K562 (cell line): ENCODE data around the gene EEF1AKMT1. TPM values are rescaled to one million over a fixed set of nuclear protein-coding genes. Genes with fewer than 3 reads are reported as not detected.
"Not testable (repeated sequence)": the region's sequence is repeated elsewhere in the genome, so short reads cannot be mapped to it uniquely, and the experiment has no call there.

Experiments
- ATAC-seq: fragments of 200-7000 bp; cut with Tn5 transposase; 3 replicates; pipeline ENCODE4 v1.9.1; 2020; ENCODE audit warnings: moderate library complexity
- BruUV-seq: library from RNA; stranded (reverse); fragments of 400-500 nt; replicated peaks from 2 replicates; lab custom pipeline; 2021; lab: Mats Ljungman, UMichigan
- CTCF ChIA-PET: fragments of 300-600 bp; formaldehyde crosslinking; extraction: SDS; loops from one replicate; lab custom pipeline; 2021; ENCODE audit warnings: low intra/inter-chr PET ratio; lab: Yijun Ruan, JAX
- POLR2A ChIA-PET: fragments of 300-600, 350-650 bp; sonication (Branson Sonifier 250); formaldehyde crosslinking; extraction: SDS; loops from one replicate; lab custom pipeline; 2021; ENCODE audit warnings: antibody characterized with exemption, inconsistent platforms; lab: Yijun Ruan, JAX
- DNase-seq, 4 experiments: peaks; one replicate each; pipeline versions ENCODE4 v3.0.0 to v3.0.0-alpha.2; 2011 to 2018; ENCODE audit warnings: low spot score in 3 of 4, mixed read lengths in 3 of 4; ENCODE audit errors: extremely low read depth in 1 of 4
- FAIRE-seq: peaks from 2 replicates; lab custom pipeline; 2011; peaks lifted over from hg19 to GRCh38; lab: Jason Lieb, UNC
- H2AFZ ChIP-seq: 2 replicates; pipeline ENCODE4 v1.6.0; 2011; ENCODE audit warnings: low read depth, low read length, control low read depth, inconsistent platforms
- H3K27ac ChIP-seq: fragments of 200-600 bp; 3 replicates; pipeline ENCODE4 v1.8.0; 2011; ENCODE audit warnings: low read depth, mild to moderate bottlenecking, control low read depth, inconsistent platforms, low read length, moderate library complexity, mixed read lengths; ENCODE audit errors: extremely low read depth
- H3K27me3 ChIP-seq, 2 experiments: fragments of 300-600 bp in 1 of 2; 2 replicates in 1 of 2; 3 replicates in 1 of 2; pipeline versions ENCODE4 v1.6.0 to v1.8.0; 2011; ENCODE audit warnings: inconsistent platforms in 2 of 2, low read length in 2 of 2, mild to moderate bottlenecking in 1 of 2, mixed read lengths in 1 of 2, moderate library complexity in 1 of 2; ENCODE audit not compliant: control insufficient read depth in 2 of 2, insufficient read depth in 2 of 2
- H3K36me3 ChIP-seq: fragments of 300-600 bp; 3 replicates; pipeline ENCODE4 v1.8.0; 2011; ENCODE audit warnings: mild to moderate bottlenecking, low read length, inconsistent platforms; ENCODE audit not compliant: control insufficient read depth, insufficient read depth
- H3K4me1 ChIP-seq, 2 experiments: fragments of 200-600 bp in 1 of 2; replicated peaks in 1 of 2; 2 replicates in 1 of 2; 3 replicates in 1 of 2; pipeline versions ENCODE4 v1.5.1 to v1.8.0; 2011; ENCODE audit warnings: inconsistent platforms in 2 of 2, low read length in 2 of 2, mild to moderate bottlenecking in 1 of 2, mixed read lengths in 1 of 2, moderate library complexity in 1 of 2; ENCODE audit not compliant: control insufficient read depth in 2 of 2, insufficient read depth in 2 of 2
- H3K4me2 ChIP-seq: 2 replicates; pipeline ENCODE4 v1.6.1; 2011; ENCODE audit warnings: low read length, control low read depth, inconsistent platforms, mixed read lengths; ENCODE audit not compliant: insufficient read depth
- H3K4me3 ChIP-seq: fragments of 200-600 bp; sonication (generic), shearing (Covaris generic); 2 replicates; pipeline ENCODE4 v1.5.1; 2016; ENCODE audit warnings: control low read depth, inconsistent platforms
- H3K79me2 ChIP-seq: fragments of 200-600 bp; 3 replicates; pipeline ENCODE4 v1.8.0; 2011; ENCODE audit warnings: low read length, inconsistent platforms; ENCODE audit not compliant: control insufficient read depth, insufficient read depth
- H3K9ac ChIP-seq, 2 experiments: 2 replicates each; pipeline versions ENCODE4 v1.6.0 to v1.6.1; 2011; ENCODE audit warnings: low read depth in 2 of 2, low read length in 2 of 2, control low read depth in 1 of 2, inconsistent platforms in 1 of 2, mild to moderate bottlenecking in 1 of 2, mixed read lengths in 1 of 2; ENCODE audit not compliant: insufficient read depth in 1 of 2
- H3K9me1 ChIP-seq: one replicate; pipeline ENCODE4 v1.6.0; 2011; ENCODE audit warnings: inconsistent platforms, mild to moderate bottlenecking, low read length, moderate library complexity; ENCODE audit not compliant: control insufficient read depth, insufficient read depth
- H3K9me3 ChIP-seq: replicated peaks from 2 replicates; pipeline ENCODE4 v1.5.1; 2011; ENCODE audit warnings: low read depth, low read length, inconsistent platforms; ENCODE audit not compliant: control insufficient read depth, insufficient read depth
- H4K20me1 ChIP-seq: replicated peaks from 2 replicates; pipeline ENCODE4 v1.6.1; 2011; ENCODE audit warnings: low read length, inconsistent platforms, mixed read lengths; ENCODE audit not compliant: control insufficient read depth, insufficient read depth
- FOXJ3 ChIP-seq: sonication (generic); formaldehyde crosslinking; IDR thresholded peaks from 2 replicates; pipeline ENCODE4 v1.4.0; 2020; ENCODE audit warnings: mild to moderate bottlenecking, missing genetic modification reagents
- FOXK1 ChIP-seq: sonication (generic); formaldehyde crosslinking; IDR thresholded peaks from 2 replicates; pipeline ENCODE4 v1.8.0; 2022; ENCODE audit warnings: missing genetic modification reagents, mild to moderate bottlenecking, borderline replicate concordance
- MTA3 ChIP-seq: fragments of 450-650 bp; formaldehyde crosslinking; IDR thresholded peaks from 2 replicates; pipeline ENCODE4 v1.6.1; 2017; ENCODE audit warnings: mild to moderate bottlenecking, borderline replicate concordance
- NCOA6 ChIP-seq: fragments of 450-650 bp; IDR thresholded peaks from 2 replicates; pipeline ENCODE4 v1.6.1; 2017; ENCODE audit warnings: mild to moderate bottlenecking
- RB1 ChIP-seq: fragments of 450-650 bp; IDR thresholded peaks from 2 replicates; pipeline ENCODE4 v1.6.1; 2017; ENCODE audit warnings: low read depth, mild to moderate bottlenecking
- SNAPC5 ChIP-seq: fragments of 250-450 bp; sonication (Bioruptor Pico); IDR thresholded peaks from 2 replicates; pipeline ENCODE4 v1.8.0; 2021; ENCODE audit warnings: moderate library complexity, mild to moderate bottlenecking, inconsistent platforms
- ZFP1 ChIP-seq: fragments of 450-650 bp; formaldehyde crosslinking; IDR thresholded peaks from 2 replicates; pipeline ENCODE4 v1.4.0; 2020; ENCODE audit warnings: mild to moderate bottlenecking, mixed read lengths
- ZZZ3 ChIP-seq: fragments of 450-650 bp; IDR thresholded peaks from 2 replicates; pipeline ENCODE4 v1.6.1; 2016; ENCODE audit warnings: antibody characterized with exemption, mild to moderate bottlenecking, moderate library complexity
- WGBS: fragments of 100-300 bp; shearing (Covaris generic); methylation state at CpG from one replicate; pipeline ENCODE4 v1.1.6; 2016; ENCODE audit warnings: low coverage, mixed read lengths; ENCODE audit not compliant: insufficient coverage; ENCODE audit errors: missing lambda C conversion rate; 5-methylcytosine and 5-hydroxymethylcytosine counted together
- in situ Hi-C: fragments of 300-500 bp; cut with MboI; formaldehyde crosslinking; loops from 4 replicates; pipeline ENCODE4 v1.15.0; 2018; ENCODE audit warnings: inconsistent platforms, mixed read lengths
- intact Hi-C: fragments of 100-400 bp; cut with micrococcal nuclease; formaldehyde crosslinking; loops from 2 replicates; pipeline ENCODE4 v1.14.2; 2022
- polyA plus RNA-seq, 8 experiments: library from polyadenylated mRNA; depleted of rRNA in 4 of 8; stranded (reverse) in 5 of 8; unstranded in 3 of 8; fragments of >200 nt; fragmentation: Nextera tagmentation in 2 of 8; fragmentation: Illumina TruSeq in 1 of 8; extraction: Ambion mirVana in 2 of 8; extraction: Trizol in 1 of 8; gene quantifications; 2 replicates each; pipeline versions ENCODE4 v1.2.1 to v1.2.3, GENCODE V29; 2011 to 2014; ENCODE audit warnings: inconsistent platforms in 1 of 8, missing spikeins in 1 of 8
- total RNA-seq, 7 experiments: library from RNA; depleted of rRNA in 6 of 7; stranded (reverse); fragments of >200 nt in 6 of 7; fragmentation: Illumina TruSeq in 2 of 7; extraction: Trizol in 2 of 7; gene quantifications; 2 replicates each; pipeline versions ENCODE4 v1.2.1 to v1.2.3, GENCODE V29; 2011 to 2021; ENCODE audit warnings: low replicate concordance in 1 of 7
- TF ChIP-seq, protein P1 (sequence below), 2 experiments: fragments of 150-350 bp in 1 of 2; IDR thresholded peaks; 2 replicates each; pipeline ENCODE4 v1.6.1; 2012 to 2016; ENCODE audit warnings: low read depth in 2 of 2, low read length in 2 of 2, mild to moderate bottlenecking in 1 of 2, moderate library complexity in 1 of 2
- TF ChIP-seq, protein P2 (sequence below), 2 experiments: fragments of 450-650 bp in 1 of 2; sonication (generic) in 1 of 2; formaldehyde crosslinking in 1 of 2; IDR thresholded peaks in 1 of 2; conservative IDR thresholded peaks in 1 of 2; 2 replicates each; pipeline versions ENCODE4 v1.6.1 to v1.8.1; 2016 to 2023; ENCODE audit warnings: mild to moderate bottlenecking in 2 of 2, moderate library complexity in 2 of 2, inconsistent platforms in 1 of 2, missing genetic modification reagents in 1 of 2

EEF1AKMT1 gene
- total and polyA plus RNA-seq, 9 of the 15 experiments (the other 6 are each of a cell fraction or from before 2014, with no cell fraction given): 5.3 to 36.3 (median 7.9) TPM

DNA sequence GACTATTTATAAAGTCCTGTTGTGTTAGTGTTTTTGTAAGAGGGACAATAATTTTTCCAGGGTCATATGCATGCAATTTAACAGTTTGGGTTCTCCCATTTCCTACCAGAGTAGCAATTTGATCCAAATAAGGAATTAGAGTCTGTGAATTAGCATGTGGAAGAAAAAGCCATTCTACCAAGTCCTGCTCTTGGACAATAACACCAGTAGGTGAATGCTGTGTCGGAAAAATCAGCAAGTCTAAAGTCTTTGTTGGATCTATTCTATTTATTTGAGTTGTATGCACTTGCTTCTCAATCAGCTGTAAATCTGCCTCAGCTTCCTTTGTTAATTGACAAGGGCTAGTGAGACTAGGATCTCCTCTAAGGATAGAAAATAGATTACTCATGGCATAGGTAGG lies 91.7 kb downstream of the EEF1AKMT1 start:
- H3K27ac ChIP-seq: no peak overlapping the region
- intact Hi-C loops (no loop called here), in situ Hi-C loops (no loop called here)
- H3K79me2 ChIP-seq: no peaks in the 10 kb centered on the region
- H3K9ac ChIP-seq: no peak overlapping the region
- no peak overlapping the region for H3K4me2 ChIP-seq
- H3K27me3 ChIP-seq: no peaks in the 10 kb centered on the region
- no peaks in the 10 kb centered on the region for H3K36me3 ChIP-seq
- POLR2A ChIA-PET: no interaction called here
- no TSS peak for BruUV-seq
- ATAC-seq (no peak), DNase-seq (no peak), FAIRE-seq (no peak)
- H3K9me3 ChIP-seq: no peaks in the 10 kb centered on the region
- H3K4me3 ChIP-seq: no peak overlapping the region
- H4K20me1 ChIP-seq: no peaks in the 10 kb centered on the region
- H3K4me1 ChIP-seq: no peaks in the 10 kb centered on the region
- 38% methylated on average over 1 of the region's 1 CpG for WGBS
- no peak for TF ChIP-seq SNAPC5 (CRISPR knock-in tag)
- TF ChIP-seq RB1: no peak
- no peak for TF ChIP-seq FOXJ3 (CRISPR knock-in tag)
- TF ChIP-seq, protein P1, sequence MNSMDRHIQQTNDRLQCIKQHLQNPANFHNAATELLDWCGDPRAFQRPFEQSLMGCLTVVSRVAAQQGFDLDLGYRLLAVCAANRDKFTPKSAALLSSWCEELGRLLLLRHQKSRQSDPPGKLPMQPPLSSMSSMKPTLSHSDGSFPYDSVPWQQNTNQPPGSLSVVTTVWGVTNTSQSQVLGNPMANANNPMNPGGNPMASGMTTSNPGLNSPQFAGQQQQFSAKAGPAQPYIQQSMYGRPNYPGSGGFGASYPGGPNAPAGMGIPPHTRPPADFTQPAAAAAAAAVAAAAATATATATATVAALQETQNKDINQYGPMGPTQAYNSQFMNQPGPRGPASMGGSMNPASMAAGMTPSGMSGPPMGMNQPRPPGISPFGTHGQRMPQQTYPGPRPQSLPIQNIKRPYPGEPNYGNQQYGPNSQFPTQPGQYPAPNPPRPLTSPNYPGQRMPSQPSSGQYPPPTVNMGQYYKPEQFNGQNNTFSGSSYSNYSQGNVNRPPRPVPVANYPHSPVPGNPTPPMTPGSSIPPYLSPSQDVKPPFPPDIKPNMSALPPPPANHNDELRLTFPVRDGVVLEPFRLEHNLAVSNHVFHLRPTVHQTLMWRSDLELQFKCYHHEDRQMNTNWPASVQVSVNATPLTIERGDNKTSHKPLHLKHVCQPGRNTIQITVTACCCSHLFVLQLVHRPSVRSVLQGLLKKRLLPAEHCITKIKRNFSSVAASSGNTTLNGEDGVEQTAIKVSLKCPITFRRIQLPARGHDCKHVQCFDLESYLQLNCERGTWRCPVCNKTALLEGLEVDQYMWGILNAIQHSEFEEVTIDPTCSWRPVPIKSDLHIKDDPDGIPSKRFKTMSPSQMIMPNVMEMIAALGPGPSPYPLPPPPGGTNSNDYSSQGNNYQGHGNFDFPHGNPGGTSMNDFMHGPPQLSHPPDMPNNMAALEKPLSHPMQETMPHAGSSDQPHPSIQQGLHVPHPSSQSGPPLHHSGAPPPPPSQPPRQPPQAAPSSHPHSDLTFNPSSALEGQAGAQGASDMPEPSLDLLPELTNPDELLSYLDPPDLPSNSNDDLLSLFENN (IDR thresholded peaks at IDR 0.05; ENCODE audit: low read depth in 2 of 2, low read length in 2 of 2): no peak
- no peak for TF ChIP-seq NCOA6
- TF ChIP-seq, protein P2, sequence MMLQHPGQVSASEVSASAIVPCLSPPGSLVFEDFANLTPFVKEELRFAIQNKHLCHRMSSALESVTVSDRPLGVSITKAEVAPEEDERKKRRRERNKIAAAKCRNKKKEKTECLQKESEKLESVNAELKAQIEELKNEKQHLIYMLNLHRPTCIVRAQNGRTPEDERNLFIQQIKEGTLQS (IDR thresholded peaks at IDR 0.05): no peak
- TF ChIP-seq, protein P2 (CRISPR knock-in tag; conservative IDR thresholded peaks at IDR 0.05): no peak
- TF ChIP-seq ZZZ3: no peak
- TF ChIP-seq MTA3: no peak
- no peak for TF ChIP-seq FOXK1 (CRISPR knock-in tag)
- TF ChIP-seq ZFP1 (CRISPR knock-in tag): no peak
- no peak overlapping the region for H2AFZ ChIP-seq
- CTCF ChIA-PET: no interaction called here
- H3K9me1 ChIP-seq: no peaks in the 10 kb centered on the region

- H3K36me3 ChIP-seq, H3K4me1 ChIP-seq, H4K20me1 ChIP-seq, H3K27ac ChIP-seq, CTCF ChIA-PET, H3K79me2 ChIP-seq, H3K9me3 ChIP-seq, H3K27me3 ChIP-seq, DNase-seq, FAIRE-seq, H3K4me2 ChIP-seq, H3K4me3 ChIP-seq, BruUV-seq, H3K9me1 ChIP-seq, intact Hi-C loops, H2AFZ ChIP-seq, in situ Hi-C loops, ATAC-seq, H3K9ac ChIP-seq: not testable (repeated sequence)
- POLR2A ChIA-PET: interaction anchor here (0.6 kb wide), 2 partner anchors 146 to 275 kb away, joined by 3 read pairs; no protein-coding TSS in a partner anchor
- WGBS: 63% methylated on average over 4 of the region's 5 CpGs
These were observed 92.3 kb downstream of the EEF1AKMT1 start for GRCh38 chr13:20681481-20681880.
